Suppressor macrophage treated with lipopolysaccharide for 1 hour (primary cell): Measurements from ENCODE around the gene KCNG2.

Experiments
- DNase-seq, 3 donors: peaks; one replicate each; pipeline ENCODE4 v3.0.0-alpha.2; 2020 to 2022

Gene KCNG2

DNA sequence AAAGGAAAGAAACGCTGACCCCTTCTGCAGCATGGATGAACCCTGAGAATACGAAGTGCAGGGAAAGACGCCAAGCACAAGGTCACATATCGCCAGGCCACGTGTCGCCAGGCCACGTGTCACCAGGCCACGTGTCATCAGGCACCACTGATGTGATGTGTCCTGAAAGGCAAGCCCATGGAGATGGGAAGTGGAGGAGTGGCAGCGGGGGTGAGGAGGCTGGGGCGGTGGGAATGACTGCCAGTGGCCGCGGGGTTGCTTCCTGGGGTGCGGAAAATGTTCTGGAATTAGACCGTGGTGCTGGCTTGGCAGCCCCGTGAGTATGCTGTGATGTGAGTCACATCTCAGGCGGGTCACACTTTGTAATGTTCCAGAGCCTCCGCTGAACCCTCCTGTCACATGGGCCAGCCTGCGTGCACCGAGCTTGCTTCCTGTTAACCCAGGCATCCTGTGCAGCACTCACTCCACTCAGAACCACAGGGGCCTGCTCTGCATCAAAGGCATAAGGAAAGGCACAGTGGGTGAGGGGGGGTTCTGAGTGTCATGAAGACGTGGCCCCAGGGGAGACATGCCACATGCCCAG is 114.8 kb downstream of the KCNG2 start:
- DNase-seq = no peak

DNA sequence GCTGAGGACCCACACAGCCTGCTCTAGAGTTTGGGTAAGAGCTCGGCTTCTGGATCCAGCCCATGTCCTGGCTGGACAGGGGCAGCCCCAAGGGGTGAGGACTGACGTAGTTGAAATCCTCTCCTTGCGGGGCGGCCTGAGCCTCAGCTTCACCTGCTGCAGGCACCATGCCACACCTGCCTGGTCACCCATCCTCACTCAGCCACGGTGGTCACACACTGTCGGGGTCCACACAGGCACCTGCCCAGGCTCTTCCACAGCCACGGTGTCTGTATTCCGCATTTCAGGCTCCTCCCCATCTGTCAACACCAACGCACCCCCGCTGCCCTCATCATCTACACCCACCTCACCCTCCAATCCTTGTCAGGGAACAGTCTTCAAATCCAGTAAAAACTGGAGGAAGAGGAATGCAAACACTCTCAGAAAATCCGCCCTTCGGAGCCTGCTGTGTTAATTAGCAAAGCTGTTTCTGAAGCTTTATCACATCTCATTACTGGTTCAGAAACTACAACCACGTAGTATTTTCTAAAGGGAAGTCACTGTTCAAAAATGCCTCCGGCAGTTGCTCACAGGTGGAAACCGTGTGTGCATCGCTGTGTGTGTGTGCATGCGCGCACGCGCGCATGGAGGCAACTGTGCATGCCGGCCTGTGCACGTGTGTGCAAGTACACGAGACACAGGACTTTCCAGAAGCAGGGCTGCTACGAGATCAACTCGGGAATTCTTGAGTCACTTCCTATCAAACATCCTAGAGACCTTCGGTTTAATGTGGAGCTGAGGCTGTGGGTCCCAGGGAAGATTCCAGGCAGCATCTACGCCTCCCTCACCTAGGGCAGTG is 115.5 kb downstream of the KCNG2 start:
- no peak for DNase-seq

DNA sequence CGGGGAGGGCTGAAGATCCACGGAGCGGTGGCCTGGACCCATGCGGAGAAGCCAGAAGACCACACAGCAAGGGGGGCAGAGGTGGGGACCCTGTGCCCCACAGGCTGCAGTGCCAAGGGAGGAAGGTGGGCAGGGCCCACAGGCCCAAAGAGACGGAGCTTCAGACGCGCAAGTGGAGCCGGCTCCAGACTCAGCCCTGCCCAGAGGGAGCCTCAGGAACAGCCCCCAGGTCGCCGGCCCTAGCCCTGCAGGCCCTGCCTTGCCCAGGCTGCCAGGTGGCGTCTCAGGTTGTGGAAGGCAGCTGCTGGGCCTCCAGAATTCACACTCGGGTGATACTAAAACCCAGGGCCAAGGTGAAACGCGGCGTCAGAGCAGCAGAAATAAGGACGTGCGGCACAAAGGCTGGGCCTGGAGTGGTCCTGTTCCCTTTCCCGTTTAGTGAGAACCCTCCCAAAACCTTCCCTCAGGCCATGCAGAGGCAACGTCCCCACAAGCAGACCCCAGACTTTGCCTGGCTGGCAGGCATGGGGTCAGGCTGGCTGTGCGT is 116.9 kb downstream of the KCNG2 start:
- DNase-seq = no peak

DNA sequence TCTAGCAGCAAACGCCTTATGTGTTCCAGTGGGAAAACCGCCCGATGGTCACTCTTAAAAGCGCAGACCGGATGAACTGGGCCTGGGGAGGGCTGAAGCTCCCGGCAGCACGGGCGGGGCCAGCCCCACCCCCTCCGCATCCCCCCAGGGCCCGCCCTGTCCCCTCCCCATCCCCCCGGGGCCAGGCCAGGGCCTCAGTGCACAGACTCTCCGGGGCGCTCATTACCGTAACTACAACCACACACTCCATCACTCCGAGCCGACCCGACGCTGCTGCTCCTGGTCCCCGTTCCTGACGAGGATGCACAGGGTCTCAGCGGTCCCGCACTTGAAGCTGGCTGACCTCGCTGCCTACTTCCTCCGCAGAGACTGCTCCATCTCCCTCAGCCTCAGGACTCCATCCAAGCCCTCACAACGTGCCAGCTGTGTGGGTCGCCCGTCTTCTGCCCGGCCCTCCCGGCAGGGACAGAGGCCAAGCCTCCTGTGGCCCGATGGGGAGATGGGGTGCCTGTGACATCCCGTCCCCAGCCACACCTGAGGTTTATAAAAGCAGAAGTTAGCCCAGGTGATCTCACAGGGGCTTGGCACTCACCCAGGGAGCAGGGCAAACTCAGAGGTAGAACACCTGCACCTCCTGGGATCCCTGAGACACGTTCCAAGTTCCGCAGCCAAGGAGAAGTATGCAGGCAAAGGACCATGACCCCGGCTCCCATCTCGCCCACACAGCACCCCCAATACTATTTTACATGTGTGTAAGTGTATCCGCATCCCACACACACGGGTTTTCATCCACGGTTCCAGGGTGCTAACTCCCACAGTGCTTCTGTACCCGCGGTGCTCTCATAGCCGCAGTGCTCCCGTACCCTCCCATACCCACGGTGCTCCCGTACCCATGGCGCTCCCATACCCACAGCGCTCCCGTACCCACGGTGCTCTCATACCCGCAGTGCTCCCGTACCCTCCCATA is 117.7 kb downstream of the KCNG2 start:
- no peak for DNase-seq

DNA sequence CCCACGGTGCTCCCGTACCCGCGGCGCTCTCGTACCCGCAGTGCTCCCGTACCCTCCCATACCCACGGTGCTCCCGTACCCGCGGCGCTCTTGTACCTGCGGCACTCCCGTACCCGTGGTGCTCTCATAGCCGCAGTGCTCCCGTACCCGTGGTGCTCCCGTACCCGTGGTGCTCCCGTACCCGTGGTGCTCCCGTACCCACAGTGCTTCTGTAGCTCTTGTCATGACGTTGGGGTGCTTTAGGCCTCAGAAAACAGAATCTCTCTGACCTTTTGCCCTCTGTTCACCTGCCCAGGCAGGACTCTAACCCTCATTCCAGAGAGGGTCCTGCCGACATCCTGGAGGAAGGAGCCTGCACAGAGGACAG is 118.4 kb downstream of the KCNG2 start:
- DNase-seq = no peak

DNA sequence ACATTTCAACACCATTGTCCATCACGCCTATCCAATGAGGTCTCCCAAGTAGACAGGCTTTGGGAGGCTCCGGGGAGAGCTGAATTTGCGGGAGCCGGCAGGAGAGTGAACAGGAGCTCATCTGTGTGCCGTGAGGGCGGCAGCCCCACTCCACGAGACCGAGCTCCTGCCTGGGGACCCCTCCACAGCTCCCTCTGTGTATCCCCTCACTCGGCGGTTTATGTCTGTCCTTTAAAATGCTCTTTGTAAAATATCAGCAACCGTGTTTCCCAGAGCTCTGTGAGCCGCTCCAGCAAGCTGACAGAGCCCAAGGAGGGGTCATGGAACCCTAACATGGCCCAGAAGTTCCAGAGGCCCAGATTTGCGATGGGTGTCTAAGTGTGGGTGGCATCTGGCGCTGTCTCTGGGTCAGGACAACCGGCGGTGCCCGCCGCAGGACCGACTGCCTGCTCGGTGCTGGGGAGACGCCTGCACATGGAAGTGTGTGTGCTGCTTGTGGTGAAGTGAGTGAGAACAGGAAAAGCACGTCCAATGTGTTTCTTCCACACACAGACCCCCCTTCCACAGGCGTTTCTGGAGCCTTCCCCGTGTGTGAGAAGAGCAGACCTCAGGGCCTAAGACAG is 118.9 kb downstream of the KCNG2 start:
- DNase-seq = no peak

DNA sequence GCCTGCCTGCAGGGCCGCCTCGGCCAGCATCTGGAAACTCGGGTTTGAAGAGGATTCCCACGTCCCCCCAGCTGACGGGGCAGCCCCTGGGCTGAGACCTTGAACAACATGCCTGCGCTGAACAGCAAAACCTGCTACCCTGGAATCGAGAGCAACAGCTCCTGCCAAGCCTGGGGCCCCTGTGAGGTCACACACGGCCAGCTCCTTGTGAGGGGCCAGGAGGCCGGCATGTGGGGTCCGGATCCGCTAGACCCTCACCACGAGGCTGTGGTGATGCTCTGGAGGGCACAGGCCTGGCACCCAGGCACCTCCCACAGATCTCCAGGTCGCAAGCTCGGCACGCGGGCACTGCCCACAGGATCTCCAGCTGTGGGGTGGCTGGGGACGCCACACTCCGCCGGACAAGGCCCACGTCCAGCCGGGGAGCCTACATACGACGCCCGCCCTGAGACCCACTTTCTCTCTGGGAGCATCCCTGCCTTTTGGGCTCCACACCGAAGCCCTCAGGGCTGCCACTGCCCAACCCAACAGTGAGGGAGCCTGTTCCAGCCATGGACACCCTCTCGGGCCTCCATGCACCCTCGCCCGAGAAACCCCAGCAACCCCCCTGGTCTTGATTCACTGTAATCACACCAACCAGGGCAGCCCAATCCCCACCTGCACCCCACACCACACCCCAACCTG is 119.6 kb downstream of the KCNG2 start:
- no peak for DNase-seq

DNA sequence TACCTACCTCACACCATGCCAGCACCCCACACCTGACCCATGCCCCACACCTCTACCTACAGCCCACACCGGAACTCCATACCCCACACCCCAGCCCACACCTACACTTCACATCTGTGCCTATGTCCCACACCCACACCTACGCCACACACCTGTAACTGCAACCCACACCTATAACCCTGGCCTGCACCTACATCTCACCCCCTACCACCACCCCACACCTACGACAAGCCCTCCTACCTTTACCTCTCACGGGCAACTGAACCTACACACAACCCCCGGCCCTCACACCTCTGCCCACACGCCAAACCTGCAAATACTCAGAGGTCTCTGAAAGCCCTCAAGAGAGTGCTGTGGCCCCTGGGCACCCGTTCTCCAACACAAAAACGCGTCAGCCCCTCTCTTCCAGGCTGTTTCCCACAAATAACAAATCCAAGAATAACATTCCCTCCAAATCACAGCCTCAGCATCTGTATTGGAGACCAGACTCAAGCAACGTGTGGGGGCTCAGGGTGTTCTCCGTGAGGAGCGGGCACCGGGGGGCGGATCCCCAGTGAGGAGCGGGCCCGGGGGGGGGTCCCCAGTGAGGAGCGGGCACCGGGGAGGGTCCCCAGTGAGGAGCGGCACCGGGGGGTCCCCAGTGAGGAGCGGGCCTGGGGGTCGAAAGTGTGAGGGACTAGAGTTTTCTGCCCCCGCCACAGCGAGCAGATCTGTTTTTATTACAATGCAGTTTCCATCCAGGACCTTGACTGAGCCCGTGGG is 120.3 kb downstream of the KCNG2 start:
- DNase-seq = no peak

DNA sequence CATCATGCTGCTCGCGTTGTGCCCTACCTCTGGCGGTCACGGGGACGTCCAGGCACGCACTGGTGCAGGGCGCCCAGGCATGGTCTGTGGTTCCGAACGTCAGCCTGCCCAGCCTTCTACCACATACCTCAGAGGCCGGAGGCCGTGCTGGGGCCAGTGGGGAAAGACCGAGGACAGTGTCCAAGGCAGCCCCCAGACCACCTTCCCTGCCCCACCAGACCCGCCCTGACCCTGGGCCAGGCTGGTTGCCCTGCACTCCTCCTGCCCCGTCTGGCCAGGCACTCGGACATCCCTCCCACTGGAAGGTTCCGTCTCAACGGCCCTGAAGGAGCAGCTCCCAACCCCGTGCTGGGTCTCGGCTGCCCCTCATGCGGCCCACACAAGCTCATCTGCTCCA is 120.9 kb downstream of the KCNG2 start:
- DNase-seq = no peak

DNA sequence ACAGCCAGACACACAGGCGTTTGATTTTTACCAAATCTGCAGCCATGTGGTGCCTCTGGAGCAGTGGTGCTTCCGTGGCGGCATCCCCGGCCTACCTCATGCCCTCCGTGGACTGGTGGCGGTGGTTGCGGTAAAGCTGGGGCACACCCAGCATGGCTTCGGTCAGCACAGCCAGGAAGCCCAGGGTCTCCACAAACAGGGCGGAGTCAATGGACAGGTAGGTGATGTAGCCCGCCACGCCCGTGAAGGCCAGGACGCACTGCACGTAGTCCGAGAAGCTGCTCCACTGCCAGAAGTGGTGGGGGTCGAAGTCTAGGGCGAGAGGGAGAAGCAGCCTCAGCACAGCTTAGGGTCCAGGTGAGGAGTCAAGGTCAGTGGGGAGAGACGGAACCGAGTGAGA is 121.4 kb downstream of the KCNG2 start:
- DNase-seq = no peak

DNA sequence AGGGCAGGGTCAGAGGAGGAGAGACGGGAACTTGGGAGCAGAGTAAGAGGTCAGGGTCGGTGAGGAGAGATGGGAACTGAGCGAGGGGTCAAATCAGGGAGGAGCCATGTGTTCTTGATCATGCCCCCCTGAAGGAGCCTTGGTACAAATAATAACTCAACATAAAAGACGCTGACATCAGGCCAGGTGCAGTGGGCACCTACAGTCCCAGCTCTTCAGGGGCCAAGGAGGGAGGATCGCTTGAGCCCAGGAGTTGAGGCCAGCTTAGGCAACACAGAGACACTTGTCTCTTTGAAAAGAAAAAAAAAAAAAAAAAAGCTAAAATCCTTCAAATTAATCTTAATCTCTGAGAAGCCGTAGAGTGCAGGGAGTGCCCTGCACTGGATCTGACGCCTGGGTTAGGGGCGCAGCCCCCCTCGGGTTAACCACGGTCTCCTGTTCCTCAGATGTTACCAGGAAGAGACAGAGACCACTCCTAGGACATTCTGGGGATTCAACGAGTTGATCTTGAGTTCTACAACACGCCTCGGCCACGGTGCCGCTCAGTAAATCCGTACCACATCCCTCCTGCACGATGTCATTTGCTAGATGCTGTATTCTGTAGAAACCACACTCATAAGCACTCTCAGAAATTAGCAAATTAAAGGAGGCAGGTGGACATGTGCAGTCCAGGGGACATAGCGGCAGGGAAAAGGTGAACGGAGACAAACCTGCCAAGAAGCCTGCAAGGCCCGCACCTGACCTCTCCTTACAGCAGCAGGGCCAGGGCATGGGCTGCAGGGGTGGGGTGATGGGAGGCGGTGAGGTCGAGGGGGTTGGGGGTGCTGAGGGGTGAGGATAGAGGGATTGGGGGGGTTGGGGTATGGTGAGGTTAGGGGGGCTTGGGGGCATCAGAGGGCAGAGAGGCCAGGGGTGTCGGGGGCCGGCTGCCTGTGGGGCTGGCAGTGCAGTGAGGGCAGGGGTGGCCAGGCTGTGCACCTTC is 124.5 kb downstream of the KCNG2 start:
- no peak for DNase-seq

DNA sequence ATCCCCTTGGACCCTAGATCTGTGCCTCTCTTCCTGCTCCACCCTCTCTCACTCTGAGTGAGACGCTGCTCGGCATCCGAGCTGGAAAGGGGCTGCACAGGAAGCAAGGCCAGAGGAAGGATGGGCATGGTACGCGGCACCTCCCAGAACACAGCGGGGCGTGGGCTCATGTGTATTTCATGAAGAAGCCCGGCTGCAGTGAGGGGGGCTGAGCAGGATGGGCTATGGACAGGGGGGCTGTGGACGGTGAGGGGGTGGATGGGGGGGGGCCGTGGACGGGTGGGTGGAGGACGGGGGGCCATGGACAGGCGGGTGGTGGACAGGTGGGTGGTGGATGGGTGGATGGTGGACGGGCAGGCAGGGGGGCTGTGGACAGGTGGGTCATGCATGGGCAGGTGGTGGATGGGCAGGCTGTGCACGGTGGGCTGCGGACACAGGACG is 125.3 kb downstream of the KCNG2 start:
- no peak for DNase-seq

DNA sequence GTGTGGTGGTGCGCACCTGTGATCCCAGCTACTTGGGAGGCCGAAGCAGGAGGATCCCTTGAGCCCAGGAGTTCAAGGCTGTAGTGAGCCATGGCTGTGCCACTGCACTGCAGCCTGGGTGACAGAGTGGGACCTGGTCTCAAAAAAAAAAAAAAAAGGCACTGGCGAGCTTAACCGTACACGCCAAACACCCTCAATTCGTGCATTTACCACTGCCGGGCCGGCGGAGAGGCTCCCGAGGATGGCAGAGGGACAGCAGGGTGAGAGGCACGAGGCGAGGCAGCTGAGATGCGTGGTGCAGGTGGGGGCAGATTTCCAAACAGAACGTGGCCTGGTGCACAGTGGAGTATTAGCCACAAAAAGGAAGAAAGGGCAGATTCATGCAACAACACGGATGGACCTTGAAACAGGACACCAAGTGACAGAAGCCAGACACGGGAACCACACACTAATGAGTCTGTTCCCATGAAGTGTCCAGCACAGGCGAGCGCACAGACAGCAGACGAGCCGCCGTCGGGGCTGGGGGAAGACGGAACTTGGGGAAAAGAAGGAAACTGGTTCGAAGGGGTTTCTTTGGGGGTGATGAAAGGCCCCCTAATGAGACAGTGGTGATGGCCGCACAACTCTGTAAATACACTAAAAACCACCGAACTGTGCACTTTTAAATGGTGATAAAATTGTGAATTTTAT is 126.3 kb downstream of the KCNG2 start:
- DNase-seq = no peak

DNA sequence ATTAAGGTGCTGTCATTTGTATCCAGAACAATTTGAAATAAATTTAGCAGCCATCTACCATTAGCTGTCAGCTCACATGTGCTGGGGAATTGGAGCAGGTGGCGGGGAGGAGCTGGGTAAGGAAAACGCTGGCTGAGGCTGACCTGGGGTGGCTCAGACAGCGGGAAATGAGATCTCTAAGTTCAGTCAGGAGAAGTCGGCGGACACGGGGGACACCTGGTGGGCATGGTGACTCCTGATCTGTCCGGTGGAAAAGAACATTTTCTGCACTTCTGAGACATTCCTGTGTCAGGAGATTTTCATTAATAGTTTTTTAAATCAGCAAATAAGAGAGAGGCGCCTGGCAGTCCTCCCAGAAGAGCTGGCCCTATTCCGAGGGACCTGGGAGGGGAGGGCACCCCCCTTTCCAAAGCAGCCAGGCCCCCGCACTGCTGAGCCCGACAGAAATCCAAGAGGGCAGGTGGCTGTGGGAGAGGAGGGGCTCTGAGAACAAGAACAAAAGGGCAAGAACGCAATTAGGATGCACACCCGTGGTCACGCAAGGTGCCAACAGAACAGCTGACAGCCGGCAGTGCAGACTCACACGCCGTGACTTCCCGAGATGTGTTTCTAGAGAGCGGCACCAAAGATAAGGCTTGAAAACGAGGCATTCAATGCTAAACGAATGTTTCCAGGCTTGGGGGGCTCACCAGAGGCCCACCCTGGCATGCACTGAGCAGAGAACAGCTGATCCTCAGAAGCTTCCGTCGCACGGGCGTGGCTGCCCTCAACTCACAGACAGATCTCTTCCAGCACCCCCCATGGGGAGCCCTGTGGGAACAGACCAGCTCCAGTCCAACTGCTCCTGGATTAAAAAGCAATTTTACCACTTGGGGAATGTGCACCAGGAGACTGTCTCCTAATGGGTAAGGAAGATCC is 127.3 kb downstream of the KCNG2 start:
- DNase-seq = no peak

DNA sequence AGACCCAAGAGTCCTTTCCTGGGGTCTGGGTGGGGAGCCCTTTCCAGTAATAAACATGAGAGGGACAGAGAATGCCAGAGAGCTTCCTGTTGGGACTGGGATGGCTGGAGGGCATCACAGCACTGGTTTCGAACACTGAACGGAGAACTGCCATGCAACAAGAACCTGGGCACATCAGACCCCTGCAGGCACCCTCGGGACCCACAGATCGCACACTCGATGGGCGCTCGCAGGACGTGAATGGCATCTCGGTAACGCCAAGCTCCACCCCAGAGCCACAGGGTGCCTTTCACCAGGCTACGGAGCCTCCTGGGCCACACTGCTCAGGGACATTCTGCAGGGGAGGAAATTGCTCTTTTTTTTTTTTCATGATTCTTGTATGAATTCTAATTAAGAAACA is 128.6 kb downstream of the KCNG2 start:
- no peak for DNase-seq

DNA sequence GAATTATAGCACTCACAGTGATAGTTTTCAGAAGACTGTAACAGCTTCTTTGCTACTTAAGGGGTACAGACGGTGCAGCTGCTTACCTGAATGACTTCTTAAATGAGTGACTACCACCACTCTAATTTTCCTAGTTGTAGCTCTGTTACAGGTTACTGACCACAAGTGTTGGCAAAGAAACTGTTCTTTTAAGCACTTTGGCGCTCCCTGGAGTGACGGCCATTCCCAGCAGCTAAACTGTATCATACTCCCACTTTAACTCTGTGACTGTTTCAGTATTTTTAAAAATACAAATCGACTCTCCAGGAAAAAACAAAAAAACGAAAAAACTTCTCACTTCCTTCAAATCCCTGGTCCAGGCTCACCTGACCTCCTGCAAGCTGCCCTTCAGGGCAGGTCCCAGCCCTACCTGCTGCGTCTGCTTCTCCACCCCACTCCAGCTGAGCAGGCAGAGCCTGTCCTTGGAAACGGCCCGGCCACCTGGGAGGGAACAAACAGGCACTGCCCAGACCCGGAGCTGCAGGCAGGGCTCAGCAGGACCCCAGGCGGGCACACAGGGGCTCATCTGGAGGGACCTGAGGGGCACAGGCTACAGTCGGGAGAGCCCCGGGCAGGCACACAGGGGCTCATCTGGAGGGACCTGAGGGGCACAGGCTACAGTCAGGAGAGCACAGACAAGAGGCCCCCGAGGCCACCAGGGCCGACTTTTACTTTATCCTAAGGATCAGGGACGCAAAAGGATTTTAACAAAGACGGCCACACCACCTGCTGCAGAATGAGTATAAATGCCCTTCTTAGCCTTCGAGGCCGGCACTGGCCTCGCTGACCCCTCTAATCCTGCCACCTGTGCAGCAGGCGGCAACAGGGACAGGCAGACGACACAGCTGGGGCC is 129.2 kb downstream of the KCNG2 start:
- DNase-seq = no peak
